DND-41 (cell line): ENCODE data around the gene CYFIP1.

ENCODE experiments used
- EZH2 ChIP-seq: IDR thresholded peaks from 3 replicates; pipeline ENCODE4 v1.6.1; 2012; ENCODE audit warnings: borderline replicate concordance, low read depth, mild to moderate bottlenecking, moderate library complexity, low read length, inconsistent platforms; ENCODE audit not compliant: severe bottlenecking
- TF ChIP-seq, protein P1 (sequence below): IDR thresholded peaks from 2 replicates; pipeline ENCODE4 v1.5.1; 2012; ENCODE audit warnings: borderline replicate concordance, low read length, moderate library complexity, mild to moderate bottlenecking; ENCODE audit not compliant: poor library complexity, severe bottlenecking; ENCODE audit errors: extremely low read depth

- TF ChIP-seq, protein P1, sequence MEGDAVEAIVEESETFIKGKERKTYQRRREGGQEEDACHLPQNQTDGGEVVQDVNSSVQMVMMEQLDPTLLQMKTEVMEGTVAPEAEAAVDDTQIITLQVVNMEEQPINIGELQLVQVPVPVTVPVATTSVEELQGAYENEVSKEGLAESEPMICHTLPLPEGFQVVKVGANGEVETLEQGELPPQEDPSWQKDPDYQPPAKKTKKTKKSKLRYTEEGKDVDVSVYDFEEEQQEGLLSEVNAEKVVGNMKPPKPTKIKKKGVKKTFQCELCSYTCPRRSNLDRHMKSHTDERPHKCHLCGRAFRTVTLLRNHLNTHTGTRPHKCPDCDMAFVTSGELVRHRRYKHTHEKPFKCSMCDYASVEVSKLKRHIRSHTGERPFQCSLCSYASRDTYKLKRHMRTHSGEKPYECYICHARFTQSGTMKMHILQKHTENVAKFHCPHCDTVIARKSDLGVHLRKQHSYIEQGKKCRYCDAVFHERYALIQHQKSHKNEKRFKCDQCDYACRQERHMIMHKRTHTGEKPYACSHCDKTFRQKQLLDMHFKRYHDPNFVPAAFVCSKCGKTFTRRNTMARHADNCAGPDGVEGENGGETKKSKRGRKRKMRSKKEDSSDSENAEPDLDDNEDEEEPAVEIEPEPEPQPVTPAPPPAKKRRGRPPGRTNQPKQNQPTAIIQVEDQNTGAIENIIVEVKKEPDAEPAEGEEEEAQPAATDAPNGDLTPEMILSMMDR = no peak
- TF ChIP-seq EZH2 = no peak
Measured at GRCh38 chr15:22973286-22973685, 6.9 kb downstream of the CYFIP1 start.
